K562 (cell line): ENCODE data around the gene STX1A. TPM values are rescaled to one million over a fixed set of nuclear protein-coding genes. Genes with fewer than 3 reads are reported as not detected.
A peak's percentile ranks its signal among the peaks of the same experiment; 100 is the strongest.

Source experiments
- BRD4 ChIP-seq: fragments of 200-600 bp; sonication (generic); IDR thresholded peaks from 2 replicates; pipeline ENCODE4 v1.6.1; 2017; ENCODE audit warnings: inconsistent platforms
- CHD1 ChIP-seq: fragments of 200-600 bp; sonication (generic); IDR thresholded peaks from one replicate; pipeline ENCODE4 v1.6.1; 2012; ENCODE audit warnings: mild to moderate bottlenecking, moderate library complexity, low read length, inconsistent platforms
- ESRRB ChIP-seq: fragments of 250-450 bp; sonication (Bioruptor Pico); IDR thresholded peaks from 2 replicates; pipeline ENCODE4 v1.5.0; 2020; ENCODE audit warnings: mild to moderate bottlenecking, moderate library complexity, borderline replicate concordance
- MEIS2 ChIP-seq: fragments of 450-650 bp; IDR thresholded peaks from 2 replicates; pipeline ENCODE4 v1.6.1; 2014; ENCODE audit warnings: mild to moderate bottlenecking; ENCODE audit not compliant: partially characterized antibody
- MTF1 ChIP-seq: fragments of 250-450 bp; sonication (Bioruptor Pico); IDR thresholded peaks from 2 replicates; pipeline ENCODE4 v1.9.0; 2021; ENCODE audit warnings: moderate library complexity, mild to moderate bottlenecking, inconsistent platforms, borderline replicate concordance
- NFRKB ChIP-seq: fragments of 450-650 bp; IDR thresholded peaks from 2 replicates; pipeline ENCODE4 v1.6.1; 2016; ENCODE audit warnings: low read depth
- POLR2A ChIP-seq: fragments of 450-650 bp; conservative IDR thresholded peaks from 2 replicates; pipeline ENCODE4 v1.6.1; 2016
- RBM14 ChIP-seq: fragments of 200-400 bp; formaldehyde crosslinking; IDR thresholded peaks from 2 replicates; pipeline ENCODE4 v1.6.1; 2018; ENCODE audit warnings: low read depth, mild to moderate bottlenecking, low read length, moderate library complexity, borderline replicate concordance; ENCODE audit not compliant: insufficient read depth
- SIN3B ChIP-seq: fragments of 450-650 bp; IDR thresholded peaks from 2 replicates; pipeline ENCODE4 v1.6.1; 2017; ENCODE audit warnings: low read depth, mild to moderate bottlenecking, moderate library complexity
- U2AF2 ChIP-seq: fragments of 200-400 bp; formaldehyde crosslinking; optimal IDR thresholded peaks from 2 replicates; pipeline ENCODE3; 2017; ENCODE audit warnings: low read depth, mild to moderate bottlenecking, low read length
- ZBTB33 ChIP-seq: sonication (generic); formaldehyde crosslinking; IDR thresholded peaks from 2 replicates; pipeline ENCODE4 v1.8.1; 2023; ENCODE audit warnings: mild to moderate bottlenecking, missing genetic modification reagents
- ZFP36 ChIP-seq: fragments of 150-350 bp; IDR thresholded peaks from 2 replicates; pipeline ENCODE4 v1.6.1; 2018; ENCODE audit warnings: low read length, low read depth; ENCODE audit not compliant: partially characterized antibody
- ZNF407 ChIP-seq: fragments of 450-650 bp; IDR thresholded peaks from 2 replicates; pipeline ENCODE4 v1.6.1; 2016; ENCODE audit warnings: low read depth
- ZNF431 ChIP-seq: sonication (generic); formaldehyde crosslinking; IDR thresholded peaks from 2 replicates; pipeline ENCODE4 v1.8.0; 2022; ENCODE audit warnings: mild to moderate bottlenecking, missing genetic modification reagents
- ZNF778 ChIP-seq: fragments of 450-650 bp; formaldehyde crosslinking; IDR thresholded peaks from 2 replicates; pipeline ENCODE4 v1.4.0; 2020; ENCODE audit warnings: mild to moderate bottlenecking, moderate library complexity
- polyA plus RNA-seq, 8 experiments: library from polyadenylated mRNA; depleted of rRNA in 4 of 8; stranded (reverse) in 5 of 8; unstranded in 3 of 8; fragments of >200 nt; fragmentation: Nextera tagmentation in 2 of 8; fragmentation: Illumina TruSeq in 1 of 8; extraction: Ambion mirVana in 2 of 8; extraction: Trizol in 1 of 8; gene quantifications; 2 replicates each; pipeline versions ENCODE4 v1.2.1 to v1.2.3, GENCODE V29; 2011 to 2014; ENCODE audit warnings: inconsistent platforms in 1 of 8, missing spikeins in 1 of 8
- total RNA-seq, 7 experiments: library from RNA; depleted of rRNA in 6 of 7; stranded (reverse); fragments of >200 nt in 6 of 7; fragmentation: Illumina TruSeq in 2 of 7; extraction: Trizol in 2 of 7; gene quantifications; 2 replicates each; pipeline versions ENCODE4 v1.2.1 to v1.2.3, GENCODE V29; 2011 to 2021; ENCODE audit warnings: low replicate concordance in 1 of 7

The STX1A gene
- total and polyA plus RNA-seq, 9 of the 15 experiments (the other 6 are each of a cell fraction or from before 2014, with no cell fraction given), result 0.04 to 15.1 (median 6.3) TPM

DNA sequence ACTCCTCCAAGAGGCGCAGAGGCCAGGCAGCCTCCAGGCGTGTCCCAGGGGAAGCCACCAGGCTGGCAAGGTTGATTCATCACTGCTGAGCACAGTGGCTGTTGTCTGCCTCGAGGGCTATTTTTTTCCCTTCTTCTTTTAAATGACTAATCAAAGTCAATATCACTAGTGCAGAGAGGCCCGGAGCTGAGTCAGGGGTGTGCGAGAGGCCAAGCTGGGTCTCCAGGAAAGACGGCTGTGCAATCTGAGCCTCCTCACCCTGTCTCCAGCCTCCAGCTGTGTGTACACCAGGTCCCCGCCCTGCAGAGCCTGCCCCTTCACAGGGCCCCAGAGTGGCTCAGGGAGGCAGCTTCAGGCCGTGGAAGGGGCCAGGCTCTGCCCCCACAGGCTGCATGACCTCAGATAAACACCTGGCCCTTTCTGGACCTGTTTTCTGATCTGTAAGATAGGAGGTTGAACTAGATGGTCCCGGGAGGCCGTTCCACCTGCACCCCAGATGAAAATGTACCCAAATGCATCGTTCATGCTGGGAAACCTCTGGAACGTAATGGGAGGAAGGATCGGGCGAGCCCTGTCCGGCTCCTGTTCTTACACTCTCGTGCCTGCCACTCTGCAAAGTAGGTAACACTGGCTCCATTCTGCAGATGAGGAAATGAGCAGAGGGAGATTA is 3.7 kb downstream of the STX1A start (continued):
- TF ChIP-seq ZNF778 (CRISPR knock-in tag), result no peak
- TF ChIP-seq ZBTB33, result 0 out of 2 replicates have a peak, but pooled peaks have one; percentile 42
- no peak for TF ChIP-seq U2AF2
- no peak for TF ChIP-seq ZNF407
- TF ChIP-seq SIN3B, result no peak
- TF ChIP-seq MTF1 (CRISPR knock-in tag), result no peak
- no peak for TF ChIP-seq CHD1
- TF ChIP-seq ESRRB, result no peak
- no peak for TF ChIP-seq NFRKB
- peak; percentile 75 for TF ChIP-seq ZFP36
- no peak for TF ChIP-seq POLR2A
- no peak for TF ChIP-seq BRD4
- TF ChIP-seq MEIS2, result peak; percentile 52
- no peak for TF ChIP-seq RBM14
- 0 out of 2 replicates have a peak, but pooled peaks have one; percentile 8 for TF ChIP-seq ZNF431 (CRISPR knock-in tag)
